ENCODE measurements around the gene FAM76A.
"Not testable (repeated sequence)": the region's sequence is repeated elsewhere in the genome, so short reads cannot be mapped to it uniquely, and the experiment has no call there.

DNA sequence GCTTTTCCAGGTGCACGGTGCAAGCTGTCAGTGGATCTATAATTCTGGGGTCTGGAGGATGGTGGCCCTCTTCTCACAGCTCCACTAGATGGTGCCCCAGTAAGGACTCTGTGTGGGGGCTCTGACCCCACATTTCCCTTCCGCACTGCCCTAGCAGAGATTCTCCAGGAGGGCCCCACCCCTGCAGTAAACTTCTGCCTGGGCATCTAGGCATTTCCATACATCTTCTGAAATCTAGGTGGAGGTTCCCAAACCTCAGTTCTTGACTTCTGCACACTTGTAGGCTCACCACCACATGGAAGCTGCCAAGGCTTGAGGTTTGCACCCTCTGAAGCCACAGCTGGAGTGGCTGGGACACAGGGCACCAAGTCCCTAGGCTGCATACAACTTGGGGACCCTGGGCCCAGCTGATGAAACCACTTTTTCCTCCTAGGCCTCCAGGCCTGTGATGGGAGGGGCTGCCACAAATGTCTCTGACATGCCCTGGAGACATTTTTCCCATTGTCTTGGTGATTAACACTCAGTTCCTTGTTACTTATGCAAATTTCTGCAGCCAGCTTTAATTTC lies 45.5 kb upstream of the FAM76A start:
- TF ChIP-seq, protein P1, sequence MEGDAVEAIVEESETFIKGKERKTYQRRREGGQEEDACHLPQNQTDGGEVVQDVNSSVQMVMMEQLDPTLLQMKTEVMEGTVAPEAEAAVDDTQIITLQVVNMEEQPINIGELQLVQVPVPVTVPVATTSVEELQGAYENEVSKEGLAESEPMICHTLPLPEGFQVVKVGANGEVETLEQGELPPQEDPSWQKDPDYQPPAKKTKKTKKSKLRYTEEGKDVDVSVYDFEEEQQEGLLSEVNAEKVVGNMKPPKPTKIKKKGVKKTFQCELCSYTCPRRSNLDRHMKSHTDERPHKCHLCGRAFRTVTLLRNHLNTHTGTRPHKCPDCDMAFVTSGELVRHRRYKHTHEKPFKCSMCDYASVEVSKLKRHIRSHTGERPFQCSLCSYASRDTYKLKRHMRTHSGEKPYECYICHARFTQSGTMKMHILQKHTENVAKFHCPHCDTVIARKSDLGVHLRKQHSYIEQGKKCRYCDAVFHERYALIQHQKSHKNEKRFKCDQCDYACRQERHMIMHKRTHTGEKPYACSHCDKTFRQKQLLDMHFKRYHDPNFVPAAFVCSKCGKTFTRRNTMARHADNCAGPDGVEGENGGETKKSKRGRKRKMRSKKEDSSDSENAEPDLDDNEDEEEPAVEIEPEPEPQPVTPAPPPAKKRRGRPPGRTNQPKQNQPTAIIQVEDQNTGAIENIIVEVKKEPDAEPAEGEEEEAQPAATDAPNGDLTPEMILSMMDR (IDR thresholded peaks at IDR 0.05 in 8 of 11, conservative IDR thresholded peaks at IDR 0.05 in 3 of 11), result not testable (repeated sequence)
- not testable (repeated sequence) for TF ChIP-seq POLR2AphosphoS5 (IDR thresholded peaks at IDR 0.05)

Data from spleen (tissue), 7 donors.